ENCODE measurements around the gene PELI2.

PELI2 gene

GRCh38 chr14:56117765-56118610 lies at the start of gene PELI2:
PELI2 (plus strand) TSS chr14:56118411; CDS start chr14:56118661, 250 bp downstream.
- Histone ChIP-seq H2AFZ (ENCODE audit: low read depth, low read length, severe bottlenecking) (peak within 1 kb of the TSS; percentile 83), H3K27me3 (ENCODE audit: low read length) (no peaks in the 10 kb centered on the region; the same call in 1 of the 2 replicates), H3K9ac (ENCODE audit: low read length) (peak within 1 kb of the TSS; percentile 62)

DNA sequence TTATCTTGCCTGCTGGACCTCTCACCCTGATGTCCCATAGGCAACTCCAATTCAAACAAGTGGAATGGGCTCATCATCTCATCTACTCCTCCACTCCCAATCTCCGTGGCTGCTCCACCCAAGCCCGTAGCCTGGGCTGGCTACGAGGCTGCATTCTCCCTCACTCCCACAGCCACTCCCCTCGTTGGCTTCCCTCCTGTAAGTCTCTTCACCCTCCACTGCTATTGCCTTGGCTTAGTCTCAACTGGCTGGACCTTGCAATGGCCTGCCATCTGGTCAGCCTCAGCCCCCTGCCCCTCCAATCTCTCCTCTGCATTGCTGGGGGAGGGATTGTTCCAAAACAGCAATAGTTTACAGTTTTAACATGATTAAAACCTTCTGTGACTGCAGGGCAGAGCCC lies 44.4 kb upstream of the PELI2 start:
- Histone ChIP-seq H3K9ac (ENCODE audit: low read length) (no peak overlapping the region), H3F3A (ENCODE audit: insufficient read depth) (no peaks in the 10 kb centered on the region), H3K4me2 (ENCODE audit: low read depth, low read length, poor library complexity, severe bottlenecking) (no peak overlapping the region), H3K27ac (ENCODE audit: low read depth, low read length) (no peak overlapping the region), H3K9me3 (ENCODE audit: insufficient read depth, low read length) (no peaks in the 10 kb centered on the region), H4K20me1 (ENCODE audit: low read depth, low read length) (no peaks in the 10 kb centered on the region), H3K36me3 (ENCODE audit: low read length) (no peaks in the 10 kb centered on the region), H3K79me2 (ENCODE audit: insufficient read depth, low read length) (no peaks in the 10 kb centered on the region), H3K27me3 (ENCODE audit: low read length) (no peaks in the 10 kb centered on the region), H3K9me2 (replicated peaks; ENCODE audit: insufficient read depth, low read length) (no peaks in the 10 kb centered on the region), H3K4me3 (ENCODE audit: insufficient read depth, low read length, poor library complexity, severe bottlenecking) (no peak overlapping the region), H2AFZ (ENCODE audit: low read depth, low read length, severe bottlenecking) (no peak overlapping the region)
- TF ChIP-seq EZH2phosphoT487 (conservative IDR thresholded peaks at IDR 0.05; ENCODE audit: low read length) = no peak
- TF ChIP-seq, protein P1, sequence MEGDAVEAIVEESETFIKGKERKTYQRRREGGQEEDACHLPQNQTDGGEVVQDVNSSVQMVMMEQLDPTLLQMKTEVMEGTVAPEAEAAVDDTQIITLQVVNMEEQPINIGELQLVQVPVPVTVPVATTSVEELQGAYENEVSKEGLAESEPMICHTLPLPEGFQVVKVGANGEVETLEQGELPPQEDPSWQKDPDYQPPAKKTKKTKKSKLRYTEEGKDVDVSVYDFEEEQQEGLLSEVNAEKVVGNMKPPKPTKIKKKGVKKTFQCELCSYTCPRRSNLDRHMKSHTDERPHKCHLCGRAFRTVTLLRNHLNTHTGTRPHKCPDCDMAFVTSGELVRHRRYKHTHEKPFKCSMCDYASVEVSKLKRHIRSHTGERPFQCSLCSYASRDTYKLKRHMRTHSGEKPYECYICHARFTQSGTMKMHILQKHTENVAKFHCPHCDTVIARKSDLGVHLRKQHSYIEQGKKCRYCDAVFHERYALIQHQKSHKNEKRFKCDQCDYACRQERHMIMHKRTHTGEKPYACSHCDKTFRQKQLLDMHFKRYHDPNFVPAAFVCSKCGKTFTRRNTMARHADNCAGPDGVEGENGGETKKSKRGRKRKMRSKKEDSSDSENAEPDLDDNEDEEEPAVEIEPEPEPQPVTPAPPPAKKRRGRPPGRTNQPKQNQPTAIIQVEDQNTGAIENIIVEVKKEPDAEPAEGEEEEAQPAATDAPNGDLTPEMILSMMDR (IDR thresholded peaks at IDR 0.05; ENCODE audit: insufficient read depth, low read length, poor library complexity, severe bottlenecking) = no peak

More at GRCh38 chr14:56117765-56118610, at the start of gene PELI2:
- Histone ChIP-seq H4K20me1 (ENCODE audit: low read depth, low read length) (no peaks in the 10 kb centered on the region), H3K9me3 (ENCODE audit: insufficient read depth, low read length) (no peaks in the 10 kb centered on the region), H3K79me2 (ENCODE audit: insufficient read depth, low read length) (no peaks in the 10 kb centered on the region), H3F3A (ENCODE audit: insufficient read depth) (no peaks in the 10 kb centered on the region), H3K4me2 (ENCODE audit: low read depth, low read length, poor library complexity, severe bottlenecking) (peak within 1 kb of the TSS; percentile 72), H3K36me3 (ENCODE audit: low read length) (no peaks in the 10 kb centered on the region), H3K9me2 (replicated peaks; ENCODE audit: insufficient read depth, low read length) (no peaks in the 10 kb centered on the region), H3K4me3 (ENCODE audit: insufficient read depth, low read length, poor library complexity, severe bottlenecking) (peak within 1 kb of the TSS; percentile 79), H3K27ac (ENCODE audit: low read depth, low read length) (no peak within 1 kb of the TSS)
- no peak for TF ChIP-seq EZH2phosphoT487 (conservative IDR thresholded peaks at IDR 0.05; ENCODE audit: low read length)
- TF ChIP-seq, protein P1 (IDR thresholded peaks at IDR 0.05; ENCODE audit: insufficient read depth, low read length, poor library complexity, severe bottlenecking) = no peak

DNA sequence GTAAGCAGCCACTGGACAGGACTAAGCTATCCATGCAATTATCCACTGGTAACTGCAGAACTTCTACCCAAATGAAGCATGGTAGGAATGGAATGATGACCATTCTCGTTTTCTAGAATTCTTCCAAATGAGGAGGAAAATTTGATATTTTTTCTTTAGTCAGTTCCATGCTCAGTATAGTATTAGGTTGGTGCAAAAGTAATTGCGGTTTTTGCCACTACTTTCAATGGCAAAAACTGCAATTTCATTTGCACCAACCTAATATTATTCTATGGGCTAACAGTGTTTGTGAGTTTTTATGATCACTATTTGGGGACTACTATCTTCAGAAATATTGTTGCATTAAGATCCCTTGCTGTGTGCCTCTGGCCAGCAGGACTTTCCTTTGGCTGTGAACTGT lies 42.9 kb upstream of the PELI2 start:
- TF ChIP-seq, protein P1 (IDR thresholded peaks at IDR 0.05; ENCODE audit: insufficient read depth, low read length, poor library complexity, severe bottlenecking) = no peak
- TF ChIP-seq EZH2phosphoT487 (conservative IDR thresholded peaks at IDR 0.05; ENCODE audit: low read length) = no peak
- Histone ChIP-seq H3K27me3 (ENCODE audit: low read length) (no peaks in the 10 kb centered on the region), H3K4me2 (ENCODE audit: low read depth, low read length, poor library complexity, severe bottlenecking) (no peak overlapping the region), H3K79me2 (ENCODE audit: insufficient read depth, low read length) (no peaks in the 10 kb centered on the region), H3K36me3 (ENCODE audit: low read length) (no peaks in the 10 kb centered on the region), H3K9ac (ENCODE audit: low read length) (no peak overlapping the region), H3F3A (ENCODE audit: insufficient read depth) (no peaks in the 10 kb centered on the region), H3K27ac (ENCODE audit: low read depth, low read length) (no peak overlapping the region), H3K9me2 (replicated peaks; ENCODE audit: insufficient read depth, low read length) (no peaks in the 10 kb centered on the region), H2AFZ (ENCODE audit: low read depth, low read length, severe bottlenecking) (no peak overlapping the region), H3K4me3 (ENCODE audit: insufficient read depth, low read length, poor library complexity, severe bottlenecking) (no peak overlapping the region), H4K20me1 (ENCODE audit: low read depth, low read length) (no peaks in the 10 kb centered on the region), H3K9me3 (ENCODE audit: insufficient read depth, low read length) (no peaks in the 10 kb centered on the region)

All from SU-DHL-6 (cell line).